ENCODE data around the gene SCEL.
A peak's percentile ranks its signal among the peaks of the same experiment; 100 is the strongest.
"Not testable (repeated sequence)": the region's sequence is repeated elsewhere in the genome, so short reads cannot be mapped to it uniquely, and the experiment has no call there.

Gene SCEL

GRCh38 chr13:77535448-77535847 is at the start of gene SCEL:
SCEL (plus strand) TSS chr13:77535706; CDS start chr13:77555876, 20,170 bp downstream.
- no peak for DNase-seq

- DNase-seq, result no peak
These were observed 45.8 kb upstream of the SCEL start for GRCh38 chr13:77489566-77490337.

GRCh38 chr13:77492982-77493381 is 42.5 kb upstream of the SCEL start:
- peak; percentile 40 for DNase-seq

- DNase-seq, result no peak
These were observed 41.3 kb upstream of the SCEL start for GRCh38 chr13:77494226-77494625.

GRCh38 chr13:77497350-77497749 is 38.2 kb upstream of the SCEL start:
- DNase-seq, result no peak

- no peak for DNase-seq
These were observed 37.7 kb upstream of the SCEL start for GRCh38 chr13:77497835-77498234.

GRCh38 chr13:77502104-77502720 is 33.3 kb upstream of the SCEL start:
- DNase-seq, result no peak

- DNase-seq, result no peak
These were observed 32.1 kb upstream of the SCEL start for GRCh38 chr13:77503398-77503797.

GRCh38 chr13:77506874-77507273 is 28.6 kb upstream of the SCEL start:
- no peak for DNase-seq

- no peak for DNase-seq
These were observed 27.4 kb upstream of the SCEL start for GRCh38 chr13:77507931-77508776.

GRCh38 chr13:77508959-77509620 is 26.4 kb upstream of the SCEL start:
- no peak for DNase-seq

- DNase-seq, result no peak
These were observed 25.4 kb upstream of the SCEL start for GRCh38 chr13:77510156-77510555.

- no peak for DNase-seq
These were observed 24.0 kb upstream of the SCEL start for GRCh38 chr13:77511552-77511951.

GRCh38 chr13:77513719-77514335 is 21.7 kb upstream of the SCEL start:
- no peak for DNase-seq

GRCh38 chr13:77514336-77514726 is 21.2 kb upstream of the SCEL start:
- DNase-seq, result no peak

GRCh38 chr13:77515785-77516184 is 19.7 kb upstream of the SCEL start:
- DNase-seq, result no peak

- DNase-seq, result no peak
These were observed 19.1 kb upstream of the SCEL start for GRCh38 chr13:77516342-77516789.

- no peak for DNase-seq
These were observed 17.2 kb upstream of the SCEL start for GRCh38 chr13:77518266-77518665.

GRCh38 chr13:77519396-77519795 is 16.1 kb upstream of the SCEL start:
- DNase-seq, result not testable (repeated sequence)

- no peak for DNase-seq
These were observed 15.7 kb upstream of the SCEL start for GRCh38 chr13:77519808-77520207.

- DNase-seq, result no peak
These were observed 14.3 kb upstream of the SCEL start for GRCh38 chr13:77521194-77521593.

- no peak for DNase-seq
These were observed 13.7 kb upstream of the SCEL start for GRCh38 chr13:77521595-77522367.
